Measurements from ENCODE around the gene DHRS3.

The DHRS3 gene

GRCh38 chr1:12657060-12657884 lies 39.3 kb upstream of the DHRS3 start:
- no peak overlapping the region for H3K4ac ChIP-seq (ENCODE audit: low read depth in 1 of 2, low read length in 2 of 2)
- no peak overlapping the region for H3K27ac ChIP-seq (ENCODE audit: low read length, poor library complexity, severe bottlenecking)
- no peak overlapping the region for H3K9ac ChIP-seq (ENCODE audit: low read length)
- no peak overlapping the region for H2BK120ac ChIP-seq (ENCODE audit: low read depth, low read length)
- no peak overlapping the region for H3K4me2 ChIP-seq (ENCODE audit: low read length, poor library complexity, severe bottlenecking)
- no peaks in the 10 kb centered on the region for H3K4me1 ChIP-seq (ENCODE audit: control insufficient read depth, insufficient read depth, low read depth, low read length)
- no peak for DNase-seq
- no peak overlapping the region for H2BK5ac ChIP-seq (ENCODE audit: low read depth, low read length, poor library complexity, severe bottlenecking)
- H3K23ac ChIP-seq (ENCODE audit: low read length in 2 of 2): no peak overlapping the region
- 88% methylated on average over 12 of the region's 13 CpGs for WGBS
- no peak overlapping the region for H2AFZ ChIP-seq (ENCODE audit: low read depth, low read length)
- no peaks in the 10 kb centered on the region for H3K27me3 ChIP-seq (ENCODE audit: control insufficient read depth in 1 of 2, insufficient read depth in 1 of 2, low read length in 2 of 2)
- no peak overlapping the region for H4K91ac ChIP-seq (ENCODE audit: low read length)
- H4K8ac ChIP-seq (ENCODE audit: low read length): no peak overlapping the region
- H3K79me1 ChIP-seq (replicated peaks; ENCODE audit: low read length, poor library complexity, severe bottlenecking): no peaks in the 10 kb centered on the region
- H3K18ac ChIP-seq (ENCODE audit: low read depth in 1 of 2, low read length in 2 of 2): no peak overlapping the region
- H2AK5ac ChIP-seq (ENCODE audit: low read length, severe bottlenecking): no peak overlapping the region
- no peaks in the 10 kb centered on the region for H3K9me3 ChIP-seq (ENCODE audit: control insufficient read depth, low read length)
- H2BK15ac ChIP-seq (ENCODE audit: low read depth, poor library complexity, severe bottlenecking): no peak overlapping the region
- no peak overlapping the region for H3K4me3 ChIP-seq (ENCODE audit: insufficient read depth in 1 of 2, low read depth in 1 of 2, low read length in 2 of 2)
- H3K36me3 ChIP-seq (ENCODE audit: control insufficient read depth in 1 of 2, insufficient read depth in 2 of 2, low read depth in 1 of 2, low read length in 2 of 2): no peaks in the 10 kb centered on the region
- no peak overlapping the region for H2BK12ac ChIP-seq (ENCODE audit: low read length in 2 of 2)
- no peak overlapping the region for H3K14ac ChIP-seq (ENCODE audit: low read length in 2 of 2)

DNA sequence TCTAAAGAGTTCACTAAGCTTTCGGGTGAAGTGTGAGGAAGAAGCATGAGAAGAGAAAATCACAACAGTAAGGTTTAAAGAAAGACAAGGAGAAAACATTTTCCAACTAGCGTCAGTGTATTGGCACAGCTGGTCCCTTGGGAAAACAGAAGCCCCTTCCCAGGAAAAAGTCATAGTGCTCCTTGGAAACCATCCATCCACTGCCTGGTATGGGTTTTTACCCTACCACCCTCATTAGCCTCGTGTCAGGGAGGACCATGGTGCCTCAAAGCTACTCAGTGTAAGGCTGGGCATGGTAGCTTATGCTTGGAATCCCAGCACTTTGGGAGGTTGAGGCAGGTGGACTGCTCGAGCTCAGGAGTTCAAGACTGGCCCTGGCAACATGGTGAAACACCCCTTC lies 38.6 kb upstream of the DHRS3 start:
- Histone ChIP-seq H3K4ac (ENCODE audit: low read depth in 1 of 2, low read length in 2 of 2) (no peak overlapping the region), H2BK120ac (ENCODE audit: low read depth, low read length) (no peak overlapping the region), H2BK5ac (ENCODE audit: low read depth, low read length, poor library complexity, severe bottlenecking) (no peak overlapping the region), H3K4me2 (ENCODE audit: low read length, poor library complexity, severe bottlenecking) (no peak overlapping the region), H4K8ac (ENCODE audit: low read length) (no peak overlapping the region), H2BK12ac (ENCODE audit: low read length in 2 of 2) (no peak overlapping the region), H4K91ac (ENCODE audit: low read length) (no peak overlapping the region), H3K23ac (ENCODE audit: low read length in 2 of 2) (no peak overlapping the region), H3K4me1 (ENCODE audit: control insufficient read depth, insufficient read depth, low read depth, low read length) (no peaks in the 10 kb centered on the region), H3K27me3 (ENCODE audit: control insufficient read depth in 1 of 2, insufficient read depth in 1 of 2, low read length in 2 of 2) (no peaks in the 10 kb centered on the region), H3K14ac (ENCODE audit: low read length in 2 of 2) (no peak overlapping the region), H3K4me3 (ENCODE audit: insufficient read depth in 1 of 2, low read depth in 1 of 2, low read length in 2 of 2) (no peak overlapping the region), H3K9ac (ENCODE audit: low read length) (no peak overlapping the region), H3K36me3 (ENCODE audit: control insufficient read depth in 1 of 2, insufficient read depth in 2 of 2, low read depth in 1 of 2, low read length in 2 of 2) (no peaks in the 10 kb centered on the region), H3K18ac (ENCODE audit: low read depth in 1 of 2, low read length in 2 of 2) (no peak overlapping the region), H3K79me1 (replicated peaks; ENCODE audit: low read length, poor library complexity, severe bottlenecking) (no peaks in the 10 kb centered on the region), H2AK5ac (ENCODE audit: low read length, severe bottlenecking) (no peak overlapping the region), H2BK15ac (ENCODE audit: low read depth, poor library complexity, severe bottlenecking) (no peak overlapping the region), H3K27ac (ENCODE audit: low read length, poor library complexity, severe bottlenecking) (no peak overlapping the region), H2AFZ (ENCODE audit: low read depth, low read length) (no peak overlapping the region), H3K9me3 (ENCODE audit: control insufficient read depth, low read length) (no peaks in the 10 kb centered on the region)
- WGBS: 60% methylated on average over 4 of the region's 4 CpGs
- DNase-seq: no peak

GRCh38 chr1:12654657-12655056 lies 36.6 kb upstream of the DHRS3 start:
- H3K79me1 ChIP-seq (replicated peaks; ENCODE audit: low read length, poor library complexity, severe bottlenecking): no peaks in the 10 kb centered on the region
- H2BK15ac ChIP-seq (ENCODE audit: low read depth, poor library complexity, severe bottlenecking): no peak overlapping the region
- 80% methylated on average over 8 of the region's 8 CpGs for WGBS

DNA sequence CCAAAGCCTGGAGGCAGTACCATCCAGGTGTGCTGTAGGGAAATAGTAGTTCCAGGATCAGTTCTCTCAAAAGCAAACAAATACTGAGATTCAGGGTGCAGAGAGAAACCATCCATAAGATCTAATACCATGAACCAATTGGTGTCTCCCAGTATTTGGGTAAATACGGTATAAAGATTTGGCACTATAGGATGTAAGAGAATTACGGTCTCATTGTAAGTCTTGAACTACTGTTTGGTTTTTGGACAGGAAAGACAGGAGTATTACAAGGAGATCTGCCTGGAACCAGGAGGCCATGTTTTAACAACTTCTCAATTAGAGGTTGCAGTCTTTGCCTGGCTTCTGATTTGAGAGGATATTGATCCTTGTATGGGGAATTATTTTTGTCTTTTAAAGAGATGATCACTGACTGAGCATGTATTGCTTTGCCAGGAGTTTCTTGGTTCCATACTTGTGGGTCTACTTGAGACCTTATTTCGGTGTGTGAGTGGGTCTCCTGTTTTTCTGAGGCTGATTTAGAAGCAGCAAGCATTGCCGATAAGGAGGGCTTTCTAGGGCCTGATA lies 36.1 kb upstream of the DHRS3 start:
- H3K4me3 ChIP-seq (ENCODE audit: insufficient read depth in 1 of 2, low read depth in 1 of 2, low read length in 2 of 2): no peak overlapping the region
- WGBS: 75% methylated on average over 4 of the region's 4 CpGs
- H2BK5ac ChIP-seq (ENCODE audit: low read depth, low read length, poor library complexity, severe bottlenecking): no peak overlapping the region
- H3K79me1 ChIP-seq (replicated peaks; ENCODE audit: low read length, poor library complexity, severe bottlenecking): no peaks in the 10 kb centered on the region
- H2BK12ac ChIP-seq (ENCODE audit: low read length in 2 of 2): no peak overlapping the region
- no peak overlapping the region for H3K4me2 ChIP-seq (ENCODE audit: low read length, poor library complexity, severe bottlenecking)
- DNase-seq: no peak
- H3K9ac ChIP-seq (ENCODE audit: low read length): no peak overlapping the region
- H3K4me1 ChIP-seq (ENCODE audit: control insufficient read depth, insufficient read depth, low read depth, low read length): peaks cover 3% of the 10 kb centered on the region
- no peak overlapping the region for H3K23ac ChIP-seq (ENCODE audit: low read length in 2 of 2)
- H2AFZ ChIP-seq (ENCODE audit: low read depth, low read length): no peak overlapping the region
- H3K4ac ChIP-seq (ENCODE audit: low read depth in 1 of 2, low read length in 2 of 2): no peak overlapping the region
- H3K27me3 ChIP-seq (ENCODE audit: control insufficient read depth in 1 of 2, insufficient read depth in 1 of 2, low read length in 2 of 2): peaks cover 0 to 16% of the 10 kb centered on the region in 2 experiments
- no peak overlapping the region for H4K8ac ChIP-seq (ENCODE audit: low read length)
- H2AK5ac ChIP-seq (ENCODE audit: low read length, severe bottlenecking): no peak overlapping the region
- no peaks in the 10 kb centered on the region for H3K36me3 ChIP-seq (ENCODE audit: control insufficient read depth in 1 of 2, insufficient read depth in 2 of 2, low read depth in 1 of 2, low read length in 2 of 2)
- no peak overlapping the region for H4K91ac ChIP-seq (ENCODE audit: low read length)
- no peak overlapping the region for H2BK120ac ChIP-seq (ENCODE audit: low read depth, low read length)
- no peak overlapping the region for H3K14ac ChIP-seq (ENCODE audit: low read length in 2 of 2)
- no peak overlapping the region for H3K27ac ChIP-seq (ENCODE audit: low read length, poor library complexity, severe bottlenecking)
- H2BK15ac ChIP-seq (ENCODE audit: low read depth, poor library complexity, severe bottlenecking): no peak overlapping the region
- no peak overlapping the region for H3K18ac ChIP-seq (ENCODE audit: low read depth in 1 of 2, low read length in 2 of 2)
- H3K9me3 ChIP-seq (ENCODE audit: control insufficient read depth, low read length): no peaks in the 10 kb centered on the region

More at GRCh38 chr1:12654657-12655056, 36.6 kb upstream of the DHRS3 start:
- Histone ChIP-seq H2BK12ac (ENCODE audit: low read length in 2 of 2) (no peak overlapping the region), H3K18ac (ENCODE audit: low read depth in 1 of 2, low read length in 2 of 2) (no peak overlapping the region), H3K14ac (ENCODE audit: low read length in 2 of 2) (no peak overlapping the region), H3K27me3 (ENCODE audit: control insufficient read depth in 1 of 2, insufficient read depth in 1 of 2, low read length in 2 of 2) (peaks cover 0 to 10% of the 10 kb centered on the region in 2 experiments), H3K27ac (ENCODE audit: low read length, poor library complexity, severe bottlenecking) (no peak overlapping the region), H3K4me3 (ENCODE audit: insufficient read depth in 1 of 2, low read depth in 1 of 2, low read length in 2 of 2) (no peak overlapping the region), H3K4ac (ENCODE audit: low read depth in 1 of 2, low read length in 2 of 2) (no peak overlapping the region), H3K4me1 (ENCODE audit: control insufficient read depth, insufficient read depth, low read depth, low read length) (peaks cover under 1% of the 10 kb centered on the region), H4K8ac (ENCODE audit: low read length) (no peak overlapping the region), H2BK5ac (ENCODE audit: low read depth, low read length, poor library complexity, severe bottlenecking) (no peak overlapping the region), H3K9me3 (ENCODE audit: control insufficient read depth, low read length) (no peaks in the 10 kb centered on the region), H3K9ac (ENCODE audit: low read length) (no peak overlapping the region), H2AFZ (ENCODE audit: low read depth, low read length) (no peak overlapping the region), H4K91ac (ENCODE audit: low read length) (no peak overlapping the region), H2BK120ac (ENCODE audit: low read depth, low read length) (no peak overlapping the region), H3K23ac (ENCODE audit: low read length in 2 of 2) (no peak overlapping the region), H3K4me2 (ENCODE audit: low read length, poor library complexity, severe bottlenecking) (no peak overlapping the region), H2AK5ac (ENCODE audit: low read length, severe bottlenecking) (no peak overlapping the region), H3K36me3 (ENCODE audit: control insufficient read depth in 1 of 2, insufficient read depth in 2 of 2, low read depth in 1 of 2, low read length in 2 of 2) (no peaks in the 10 kb centered on the region)
- no peak for DNase-seq
